ENCODE data around the gene SYT8. TPM values are rescaled to one million over a fixed set of nuclear protein-coding genes. Genes with fewer than 3 reads are reported as not detected.

SYT8 gene, protein sequence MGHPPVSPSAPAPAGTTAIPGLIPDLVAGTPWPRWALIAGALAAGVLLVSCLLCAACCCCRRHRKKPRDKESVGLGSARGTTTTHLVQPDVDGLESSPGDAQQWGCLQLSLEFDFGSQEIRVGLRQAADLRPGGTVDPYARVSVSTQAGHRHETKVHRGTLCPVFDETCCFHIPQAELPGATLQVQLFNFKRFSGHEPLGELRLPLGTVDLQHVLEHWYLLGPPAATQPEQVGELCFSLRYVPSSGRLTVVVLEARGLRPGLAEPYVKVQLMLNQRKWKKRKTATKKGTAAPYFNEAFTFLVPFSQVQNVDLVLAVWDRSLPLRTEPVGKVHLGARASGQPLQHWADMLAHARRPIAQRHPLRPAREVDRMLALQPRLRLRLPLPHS
- total RNA-seq (2021; fragmentation: NEBNext Ultra II Directional; extraction: Animal tissue kit (Norgen Biotek cat#: 25700)): not detected in 2 replicates
- not detected in 2 replicates for polyA plus RNA-seq (2011; rRNA removed)
- not detected for polyA plus RNA-seq (2011; cell fraction: cytosol; rRNA removed)
- 0.27 TPM for polyA plus RNA-seq (2011; cell fraction: nucleus; rRNA removed)
- polyA plus RNA-seq (2012, experiment 1 of 2): not detected in 4 replicates
- polyA plus RNA-seq (2012, experiment 2 of 2): not detected
- not detected for polyA plus RNA-seq (2013, experiment 1 of 2)
- 0.04 TPM for polyA plus RNA-seq (2013, experiment 2 of 2)
- polyA minus RNA-seq (2011; rRNA and poly(A)+ RNA removed): not detected in 2 replicates
- polyA minus RNA-seq (2011; cell fraction: cytosol; rRNA and poly(A)+ RNA removed): not detected
- polyA minus RNA-seq (2011; cell fraction: nucleus; rRNA and poly(A)+ RNA removed): not detected
- long read RNA-seq, experiment 1: 0 reads
- long read RNA-seq, experiment 2: 0 reads

- H3K4ac ChIP-seq (replicated peaks; ENCODE audit: insufficient read length, low read depth, low read length): no peak within 1 kb of the TSS
- no peak within 1 kb of the TSS for H4K5ac ChIP-seq (ENCODE audit: insufficient read length, low read depth, low read length)
- ChIA-PET CTCF (ENCODE audit: partially characterized antibody) (interaction anchor here (0.5 to 15.8 kb wide), 27 partner anchors 10 to 331 kb away, joined by 3 to 439 read pairs (median 4); partner anchors contain the start of gene MRPL23), POLR2A (ENCODE audit: partially characterized antibody) (interaction anchor here (1.3 kb wide), 1 partner anchor 10 kb away, joined by 4 read pairs; no protein-coding TSS in a partner anchor)
- H4K8ac ChIP-seq (ENCODE audit: extremely low read depth, insufficient read depth, low read length): 0 out of 2 replicates have a peak within 1 kb of the TSS, but pooled peaks have one; percentile 21
- peaks cover 0 to 4% (median 2%) of the 10 kb centered on the region in 4 experiments; a peak in 4 of 7 replicates for H3K4me1 ChIP-seq (replicated peaks in 1 of 4; ENCODE audit: control insufficient read depth in 3 of 4, insufficient read depth in 4 of 4, low read length in 3 of 4)
- no peak within 1 kb of the TSS for H2BK120ac ChIP-seq (replicated peaks; ENCODE audit: low read depth, low read length)
- 93% methylated on average over 17 of the region's 26 CpGs; no CpG with 5 or more reads in 1 of the 2 experiments for WGBS, 2 experiments (ENCODE audit: extremely low coverage in 1 of 2, insufficient coverage in 1 of 2, insufficient read length in 1 of 2, insufficient replicate concordance in 2 of 2, low coverage in 1 of 2, low lambda C conversion rate in 2 of 2, missing lambda C conversion rate in 1 of 2)
- H3K18ac ChIP-seq (ENCODE audit: extremely low read depth, low read length): no peak within 1 kb of the TSS; the same call in 1 of the 2 replicates
- no peak within 1 kb of the TSS for H2BK20ac ChIP-seq (ENCODE audit: low read length)
- H2AFZ ChIP-seq (ENCODE audit: low read length): no peak within 1 kb of the TSS
- no peaks in the 10 kb centered on the region for H3K9me3 ChIP-seq (ENCODE audit: insufficient read depth in 2 of 2, low read depth in 1 of 2, low read length in 1 of 2)
- H2BK15ac ChIP-seq (ENCODE audit: low read length): no peak within 1 kb of the TSS
- DNase-seq (ENCODE audit: low read depth in 1 of 2, low spot score in 2 of 2): no peak
- no peak within 1 kb of the TSS for H2AK5ac ChIP-seq (ENCODE audit: low read depth, low read length)
- H3K27ac ChIP-seq (ENCODE audit: low read depth, low read length): no peak within 1 kb of the TSS
- H3K4me2 ChIP-seq (ENCODE audit: insufficient read depth in 1 of 2, low read depth in 2 of 2, low read length in 2 of 2): no peak within 1 kb of the TSS
- H3K27me3 ChIP-seq (replicated peaks in 1 of 4; ENCODE audit: control insufficient read depth in 3 of 4, extremely low read depth in 1 of 4, insufficient read depth in 3 of 4, low read length in 3 of 4): peaks cover 0 to 6% (median 1%) of the 10 kb centered on the region in 4 experiments; a peak in 3 of 7 replicates
- FAIRE-seq: no peak
- no peak within 1 kb of the TSS for H3K4me3 ChIP-seq (ENCODE audit: extremely low read depth in 1 of 4, insufficient read depth in 2 of 4, low read depth in 3 of 4, low read length in 4 of 4)
- no peak within 1 kb of the TSS for H3K56ac ChIP-seq (replicated peaks; ENCODE audit: insufficient read length, low read depth, low read length)
- no peak within 1 kb of the TSS for H3K14ac ChIP-seq (ENCODE audit: insufficient read length)
- H3K36me3 ChIP-seq (ENCODE audit: control insufficient read depth in 2 of 4, insufficient read depth in 4 of 4, low read length in 3 of 4): no peaks in the 10 kb centered on the region
- H2BK12ac ChIP-seq (ENCODE audit: low read depth, low read length): no peak within 1 kb of the TSS
- H3K23me2 ChIP-seq (ENCODE audit: low read depth, low read length): no peaks in the 10 kb centered on the region
- H2BK5ac ChIP-seq (ENCODE audit: low read depth, low read length): 0 out of 2 replicates have a peak within 1 kb of the TSS, but pooled peaks have one; percentile 44
- no peak within 1 kb of the TSS for H3K23ac ChIP-seq (ENCODE audit: insufficient read length)
- no peaks in the 10 kb centered on the region for H3K79me1 ChIP-seq (ENCODE audit: low read depth, low read length)
- no peak within 1 kb of the TSS for H4K91ac ChIP-seq (replicated peaks; ENCODE audit: insufficient read length, low read length)
- H4K20me1 ChIP-seq (replicated peaks in 1 of 2; ENCODE audit: control insufficient read depth in 1 of 2, insufficient read depth in 2 of 2, low read length in 2 of 2): no peaks in the 10 kb centered on the region
- no peak within 1 kb of the TSS for H3K9ac ChIP-seq (replicated peaks in 1 of 4; ENCODE audit: extremely low read depth in 1 of 4, low read depth in 3 of 4, low read length in 3 of 4)
- no peaks in the 10 kb centered on the region for H3K79me2 ChIP-seq (ENCODE audit: control insufficient read depth in 1 of 2, insufficient read depth in 2 of 2, low read length in 2 of 2)
- TF ChIP-seq POLR2AphosphoS5 (IDR thresholded peaks at IDR 0.05; ENCODE audit: low read depth, low read length) (no peak), JUN (IDR thresholded peaks at IDR 0.05; ENCODE audit: low read depth, low read length) (no peak), TAF1 (IDR thresholded peaks at IDR 0.05; ENCODE audit: low read depth, low read length) (no peak), CREB1 (IDR thresholded peaks at IDR 0.05) (no peak), KDM1A (IDR thresholded peaks at IDR 0.05; ENCODE audit: borderline replicate concordance, low read length) (no peak), BACH1 (IDR thresholded peaks at IDR 0.05; ENCODE audit: low read length) (no peak)
- TF ChIP-seq, protein P1, sequence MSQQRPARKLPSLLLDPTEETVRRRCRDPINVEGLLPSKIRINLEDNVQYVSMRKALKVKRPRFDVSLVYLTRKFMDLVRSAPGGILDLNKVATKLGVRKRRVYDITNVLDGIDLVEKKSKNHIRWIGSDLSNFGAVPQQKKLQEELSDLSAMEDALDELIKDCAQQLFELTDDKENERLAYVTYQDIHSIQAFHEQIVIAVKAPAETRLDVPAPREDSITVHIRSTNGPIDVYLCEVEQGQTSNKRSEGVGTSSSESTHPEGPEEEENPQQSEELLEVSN (IDR thresholded peaks at IDR 0.05): no peak
These were observed at the start of gene SYT8 for GRCh38 chr11:1834779-1835670. Gene SYT8 (plus strand): TSS chr11:1834990. CDS start chr11:1835106, 116 bp downstream.
